GM19395 (cell line): ENCODE results near the gene RALGAPA1.

Experiments
- ATAC-seq: cut with Tn5 transposase; IDR thresholded peaks from one replicate; pipeline ENCODE4 v1.9.1; 2021; ENCODE audit warnings: mild to moderate bottlenecking, moderate library complexity; ENCODE audit not compliant: unreplicated experiment

RALGAPA1 gene

GRCh38 chr14:35504260-35504659 is 304.8 kb downstream of the RALGAPA1 start:
- no peak for ATAC-seq

GRCh38 chr14:35503646-35504045 is 305.4 kb downstream of the RALGAPA1 start:
- ATAC-seq = no peak

GRCh38 chr14:35499180-35499579 is 309.9 kb downstream of the RALGAPA1 start:
- no peak for ATAC-seq

- ATAC-seq = no peak
Measured at GRCh38 chr14:35495278-35495677, 313.8 kb downstream of the RALGAPA1 start.

- no peak for ATAC-seq
Measured at GRCh38 chr14:35492569-35493014, 316.5 kb downstream of the RALGAPA1 start.
